Large intestine (tissue), 3 donors: Measurements from ENCODE around the gene DMAC2L. TPM values are rescaled to one million over a fixed set of nuclear protein-coding genes. Genes with fewer than 3 reads are reported as not detected.
A peak's percentile ranks its signal among the peaks of the same experiment; 100 is the strongest.
"Not testable (repeated sequence)": the region's sequence is repeated elsewhere in the genome, so short reads cannot be mapped to it uniquely, and the experiment has no call there.

Experiments used
- DNase-seq, 2 donors: peaks; one replicate each; pipeline versions ENCODE4 v3.0.0 to v3.0.0-alpha.2; 2013
- H3K27ac ChIP-seq: one replicate; pipeline ENCODE4 v1.5.1; 2013; ENCODE audit warnings: low read length
- H3K27me3 ChIP-seq: 2 replicates; pipeline ENCODE4 v1.6.1; 2013; ENCODE audit warnings: low read length; ENCODE audit not compliant: control insufficient read depth, insufficient read depth
- H3K36me3 ChIP-seq: 2 replicates; pipeline ENCODE4 v1.6.1; 2013; ENCODE audit warnings: low read length; ENCODE audit not compliant: control insufficient read depth, insufficient read depth
- H3K4me1 ChIP-seq: one replicate; pipeline ENCODE4 v1.6.1; 2013; ENCODE audit warnings: low read length; ENCODE audit not compliant: control insufficient read depth, insufficient read depth
- H3K4me3 ChIP-seq: one replicate; pipeline ENCODE4 v1.5.1; 2013; ENCODE audit warnings: low read length
- H3K9me3 ChIP-seq: one replicate; pipeline ENCODE4 v1.6.1; 2013; ENCODE audit warnings: mild to moderate bottlenecking, low read depth, low read length, moderate library complexity; ENCODE audit not compliant: control insufficient read depth
- WGBS: methylation state at CpG from one replicate; pipeline ENCODE4 v1.1.5; 2013; ENCODE audit warnings: low lambda C conversion rate; ENCODE audit not compliant: insufficient coverage; 5-methylcytosine and 5-hydroxymethylcytosine counted together
- polyA plus RNA-seq: library from polyadenylated mRNA; unstranded; fragments of 120-200 nt; gene quantifications from one replicate; pipeline ENCODE4 v1.2.1, GENCODE V29; 2013

DMAC2L gene
- polyA plus RNA-seq, 1 donor = 17.7 TPM

GRCh38 chr14:50301914-50302313, 10.2 kb upstream of the DMAC2L start:
- no peak overlapping the region for H3K4me3 ChIP-seq
- DNase-seq = no peak
- no peak overlapping the region for H3K27ac ChIP-seq
- H3K27me3 ChIP-seq = no peaks in the 10 kb centered on the region
- H3K9me3 ChIP-seq = no peaks in the 10 kb centered on the region
- H3K4me1 ChIP-seq = peaks cover 2% of the 10 kb centered on the region
- no peaks in the 10 kb centered on the region for H3K36me3 ChIP-seq

DNA sequence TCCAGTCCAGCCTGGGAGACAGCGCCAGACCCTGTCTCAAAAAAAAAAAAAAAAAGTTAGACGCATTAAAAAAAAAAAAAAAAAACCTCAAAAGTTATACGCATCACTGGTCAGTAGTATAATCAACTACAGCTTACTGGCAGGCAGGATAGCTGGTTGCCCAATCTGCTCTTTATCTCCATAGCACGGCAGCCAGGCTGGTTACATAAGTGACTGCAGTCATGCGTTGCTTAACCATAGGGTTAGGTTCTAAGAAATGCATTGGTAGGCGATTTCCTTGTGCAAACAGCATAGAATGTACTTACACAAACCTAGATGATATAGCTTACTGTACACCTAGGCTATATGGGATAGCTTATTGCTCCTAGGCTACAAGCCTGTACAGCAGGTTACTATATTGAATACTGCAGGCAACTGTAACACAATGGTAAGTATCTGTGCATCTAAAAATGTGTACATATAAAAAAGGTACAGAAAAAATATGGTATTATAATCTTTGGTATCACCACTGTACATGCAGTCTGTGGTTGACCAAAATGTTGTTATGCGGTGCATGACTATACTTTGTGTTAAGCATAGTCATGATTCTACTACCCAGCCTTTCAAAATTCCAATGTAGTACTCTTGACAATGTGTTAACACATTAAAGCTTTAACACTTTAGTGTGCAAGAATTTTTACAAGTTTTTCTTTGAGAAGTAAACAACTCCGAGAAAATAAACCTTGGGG, 8.2 kb upstream of the DMAC2L start:
- 100% methylated on average over 2 of the region's 8 CpGs for whole genome bisulfite sequencing
- Histone ChIP-seq H3K27ac (peak overlapping the region; percentile 50), H3K27me3 (no peaks in the 10 kb centered on the region), H3K4me1 (peaks cover 2% of the 10 kb centered on the region), H3K4me3 (no peak overlapping the region), H3K36me3 (no peaks in the 10 kb centered on the region), H3K9me3 (no peaks in the 10 kb centered on the region)
- DNase-seq = peak; percentile 83 to 89

GRCh38 chr14:50308363-50308915, 3.7 kb upstream of the DMAC2L start:
- H3K27ac ChIP-seq = no peak overlapping the region
- no peak for DNase-seq
- H3K4me3 ChIP-seq = no peak overlapping the region
- H3K27me3 ChIP-seq = no peaks in the 10 kb centered on the region
- no peaks in the 10 kb centered on the region for H3K36me3 ChIP-seq
- H3K9me3 ChIP-seq = no peaks in the 10 kb centered on the region
- peaks cover 5% of the 10 kb centered on the region for H3K4me1 ChIP-seq
- WGBS = 100% methylated on average over 1 of the region's 4 CpGs

DNA sequence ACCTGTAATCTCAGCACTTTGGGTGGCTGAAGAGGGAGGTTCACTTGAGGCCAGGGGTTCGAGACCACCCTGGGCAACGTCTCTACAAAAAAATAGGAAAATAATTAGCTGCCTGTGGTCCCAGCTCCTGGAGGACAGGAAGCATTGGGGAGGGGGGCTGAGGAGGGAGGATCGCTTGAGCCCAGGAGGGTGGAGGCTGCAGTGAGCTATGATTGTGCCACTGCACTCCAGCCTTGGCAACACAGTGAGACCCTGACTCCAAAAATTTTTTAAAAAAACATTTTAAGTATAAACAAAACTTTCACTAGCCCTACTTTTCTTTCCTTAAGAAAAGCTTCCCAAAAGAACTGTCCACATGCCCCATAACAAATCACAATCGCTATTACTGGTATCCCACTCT, 1.7 kb upstream of the DMAC2L start:
- Histone ChIP-seq H3K4me1 (peaks cover 3% of the 10 kb centered on the region), H3K4me3 (no peak overlapping the region), H3K27ac (no peak overlapping the region), H3K9me3 (no peaks in the 10 kb centered on the region), H3K36me3 (peaks cover 3% of the 10 kb centered on the region), H3K27me3 (no peaks in the 10 kb centered on the region)
- WGBS = 100% methylated on average over 1 of the region's 4 CpGs
- DNase-seq = no peak

- peaks cover 3% of the 10 kb centered on the region for H3K36me3 ChIP-seq
- WGBS = no CpG with 5 or more reads among the region's 18 CpGs
- H3K27me3 ChIP-seq = no peaks in the 10 kb centered on the region
- peak overlapping the region; percentile 92 for H3K4me3 ChIP-seq
- peak overlapping the region; percentile 94 for H3K27ac ChIP-seq
- no peak for DNase-seq
- no peaks in the 10 kb centered on the region for H3K9me3 ChIP-seq
- peaks cover 3% of the 10 kb centered on the region for H3K4me1 ChIP-seq
Measured at GRCh38 chr14:50311337-50311971, 670 bp upstream of the DMAC2L start.

DNA sequence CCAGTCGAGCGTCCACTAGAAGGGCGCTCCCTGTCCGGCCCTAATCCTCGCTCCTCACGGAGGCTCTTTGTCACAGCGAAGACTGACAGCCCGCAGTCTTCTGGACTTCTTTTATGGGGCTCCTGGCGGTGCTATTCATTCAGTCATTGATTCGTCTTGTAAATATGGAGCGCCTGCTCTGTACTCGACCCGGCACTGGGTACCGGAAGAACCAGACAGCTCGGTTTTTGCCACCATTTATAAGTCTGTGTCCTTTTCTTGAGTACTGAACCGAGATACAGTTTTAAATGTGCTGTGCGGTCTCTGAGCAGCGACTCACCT, 570 bp downstream of the DMAC2L start:
- Histone ChIP-seq H3K27me3 (no peaks in the 10 kb centered on the region), H3K4me3 (peak overlapping the region; percentile 92), H3K9me3 (no peaks in the 10 kb centered on the region), H3K27ac (peak overlapping the region; percentile 94), H3K36me3 (peaks cover 3% of the 10 kb centered on the region), H3K4me1 (peaks cover 3% of the 10 kb centered on the region)
- no peak for DNase-seq
- no CpG with 5 or more reads among the region's 18 CpGs for WGBS

GRCh38 chr14:50314098-50314497, 2.0 kb downstream of the DMAC2L start:
- H3K9me3 ChIP-seq, H3K4me3 ChIP-seq, H3K27me3 ChIP-seq, H3K4me1 ChIP-seq, H3K36me3 ChIP-seq, H3K27ac ChIP-seq, DNase-seq: not testable (repeated sequence)
- WGBS = 100% methylated on average over 2 of the region's 3 CpGs

GRCh38 chr14:50318031-50318626, 6.0 kb downstream of the DMAC2L start:
- Histone ChIP-seq H3K27ac (no peak overlapping the region), H3K4me3 (no peak overlapping the region), H3K27me3 (no peaks in the 10 kb centered on the region), H3K4me1 (peaks cover 2% of the 10 kb centered on the region), H3K9me3 (no peaks in the 10 kb centered on the region), H3K36me3 (peaks cover 8% of the 10 kb centered on the region)
- peak in 1 of 2 donors; percentile 24 for DNase-seq
- 67% methylated on average over 3 of the region's 4 CpGs for WGBS

GRCh38 chr14:50319293-50319692, 7.2 kb downstream of the DMAC2L start:
- H3K27me3 ChIP-seq = no peaks in the 10 kb centered on the region
- no peak for DNase-seq
- H3K9me3 ChIP-seq = no peaks in the 10 kb centered on the region
- peaks cover 14% of the 10 kb centered on the region for H3K36me3 ChIP-seq
- H3K27ac ChIP-seq = no peak overlapping the region
- no CpG with 5 or more reads among the region's 1 CpG for WGBS
- H3K4me3 ChIP-seq = no peak overlapping the region
- no peaks in the 10 kb centered on the region for H3K4me1 ChIP-seq

- DNase-seq = no peak
- H3K27me3 ChIP-seq = no peaks in the 10 kb centered on the region
- H3K4me1 ChIP-seq = no peaks in the 10 kb centered on the region
- 100% methylated on average over 1 of the region's 2 CpGs for WGBS
- H3K9me3 ChIP-seq = no peaks in the 10 kb centered on the region
- H3K36me3 ChIP-seq = peaks cover 15% of the 10 kb centered on the region
- H3K27ac ChIP-seq = no peak overlapping the region
- no peak overlapping the region for H3K4me3 ChIP-seq
Measured at GRCh38 chr14:50319721-50320120, 7.6 kb downstream of the DMAC2L start.
